ENCODE measurements around the gene SPATA25. TPM values are rescaled to one million over a fixed set of nuclear protein-coding genes. Genes with fewer than 3 reads are reported as not detected.

SPATA25 gene
- total RNA-seq, 4 donors from 2014 or later = 2.6 to 16.2 (median 6.0) TPM

GRCh38 chr20:45873409-45874103, 13.9 kb downstream of the SPATA25 start:
- no peaks in the 10 kb centered on the region for H3K9me3 ChIP-seq
- DNase-seq = no peak
- H3K27ac ChIP-seq = no peak overlapping the region
- H3K4me3 ChIP-seq = no peak overlapping the region
- intact Hi-C loops (cut with DNase I; ENCODE audit: low total_unique reads) = no loop called here
- H3K36me3 ChIP-seq = no peaks in the 10 kb centered on the region
- H3K27me3 ChIP-seq = no peaks in the 10 kb centered on the region
- no peaks in the 10 kb centered on the region for H3K4me1 ChIP-seq
- TF ChIP-seq, protein P1, sequence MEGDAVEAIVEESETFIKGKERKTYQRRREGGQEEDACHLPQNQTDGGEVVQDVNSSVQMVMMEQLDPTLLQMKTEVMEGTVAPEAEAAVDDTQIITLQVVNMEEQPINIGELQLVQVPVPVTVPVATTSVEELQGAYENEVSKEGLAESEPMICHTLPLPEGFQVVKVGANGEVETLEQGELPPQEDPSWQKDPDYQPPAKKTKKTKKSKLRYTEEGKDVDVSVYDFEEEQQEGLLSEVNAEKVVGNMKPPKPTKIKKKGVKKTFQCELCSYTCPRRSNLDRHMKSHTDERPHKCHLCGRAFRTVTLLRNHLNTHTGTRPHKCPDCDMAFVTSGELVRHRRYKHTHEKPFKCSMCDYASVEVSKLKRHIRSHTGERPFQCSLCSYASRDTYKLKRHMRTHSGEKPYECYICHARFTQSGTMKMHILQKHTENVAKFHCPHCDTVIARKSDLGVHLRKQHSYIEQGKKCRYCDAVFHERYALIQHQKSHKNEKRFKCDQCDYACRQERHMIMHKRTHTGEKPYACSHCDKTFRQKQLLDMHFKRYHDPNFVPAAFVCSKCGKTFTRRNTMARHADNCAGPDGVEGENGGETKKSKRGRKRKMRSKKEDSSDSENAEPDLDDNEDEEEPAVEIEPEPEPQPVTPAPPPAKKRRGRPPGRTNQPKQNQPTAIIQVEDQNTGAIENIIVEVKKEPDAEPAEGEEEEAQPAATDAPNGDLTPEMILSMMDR (IDR thresholded peaks at IDR 0.05) = no peak
- TF ChIP-seq POLR2A (IDR thresholded peaks at IDR 0.05) = no peak

DNA sequence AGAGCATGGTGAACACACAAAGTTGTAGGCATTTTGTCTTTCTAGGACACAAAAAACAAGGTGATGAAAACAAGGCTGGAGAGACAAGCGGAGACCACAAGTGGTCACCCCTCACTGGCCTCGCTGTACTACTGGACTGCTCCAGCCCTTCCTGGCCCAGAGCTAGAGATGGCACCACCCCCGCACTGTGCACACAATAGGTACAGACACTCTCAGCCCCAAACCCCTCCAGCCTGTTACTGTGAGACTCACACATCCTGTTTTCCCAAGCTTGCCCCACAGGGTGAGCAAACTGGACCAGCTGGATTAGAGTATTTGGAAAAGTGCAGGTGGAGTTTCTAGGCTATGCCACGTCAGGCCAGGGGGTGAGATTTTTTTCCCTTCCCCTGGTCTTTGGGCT, 14.8 kb downstream of the SPATA25 start:
- H3K27ac ChIP-seq = no peak overlapping the region
- DNase-seq = no peak
- TF ChIP-seq, protein P1 (IDR thresholded peaks at IDR 0.05) = no peak

DNA sequence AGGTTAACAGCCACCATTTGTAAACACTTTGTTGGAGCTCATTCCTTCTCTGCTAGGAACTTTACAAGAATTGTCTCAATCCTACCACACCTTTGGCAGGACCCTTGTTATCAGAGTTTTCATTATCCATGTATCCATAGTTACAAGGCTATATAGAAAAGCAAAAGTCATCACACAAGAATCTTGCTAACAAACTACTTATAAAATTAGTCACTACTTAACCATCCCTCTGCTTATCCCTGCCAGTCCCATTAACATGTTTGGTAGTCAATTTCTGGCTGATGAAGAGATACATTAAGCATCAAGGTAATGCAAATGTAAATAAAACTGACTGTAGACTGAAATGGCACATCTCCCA, 19.6 kb downstream of the SPATA25 start:
- no peak overlapping the region for H3K4me3 ChIP-seq
- intact Hi-C loops (cut with DNase I; ENCODE audit: low total_unique reads) = no loop called here
- TF ChIP-seq POLR2A (IDR thresholded peaks at IDR 0.05) = no peak
- TF ChIP-seq, protein P1 (IDR thresholded peaks at IDR 0.05) = no peak
- H3K27me3 ChIP-seq = no peaks in the 10 kb centered on the region
- H3K27ac ChIP-seq = no peak overlapping the region
- H3K4me1 ChIP-seq = no peaks in the 10 kb centered on the region
- no peak for DNase-seq
- H3K9me3 ChIP-seq = no peaks in the 10 kb centered on the region
- no peaks in the 10 kb centered on the region for H3K36me3 ChIP-seq

More for the DNA sequence above, 14.8 kb downstream of the SPATA25 start:
- H3K27me3 ChIP-seq = no peaks in the 10 kb centered on the region
- H3K36me3 ChIP-seq = no peaks in the 10 kb centered on the region
- H3K9me3 ChIP-seq = no peaks in the 10 kb centered on the region
- H3K4me3 ChIP-seq = no peak overlapping the region
- H3K4me1 ChIP-seq = no peaks in the 10 kb centered on the region
- intact Hi-C loops (cut with DNase I; ENCODE audit: low total_unique reads) = no loop called here

GRCh38 chr20:45867136-45867818, 20.1 kb downstream of the SPATA25 start:
- H3K27me3 ChIP-seq = no peaks in the 10 kb centered on the region
- H3K9me3 ChIP-seq = no peaks in the 10 kb centered on the region
- intact Hi-C loops (cut with DNase I; ENCODE audit: low total_unique reads) = no loop called here
- H3K4me1 ChIP-seq = no peaks in the 10 kb centered on the region
- H3K4me3 ChIP-seq = no peak overlapping the region
- TF ChIP-seq POLR2A (IDR thresholded peaks at IDR 0.05) = no peak
- TF ChIP-seq, protein P1 (IDR thresholded peaks at IDR 0.05) = no peak
- H3K27ac ChIP-seq = no peak overlapping the region
- no peaks in the 10 kb centered on the region for H3K36me3 ChIP-seq
- DNase-seq = no peak

DNA sequence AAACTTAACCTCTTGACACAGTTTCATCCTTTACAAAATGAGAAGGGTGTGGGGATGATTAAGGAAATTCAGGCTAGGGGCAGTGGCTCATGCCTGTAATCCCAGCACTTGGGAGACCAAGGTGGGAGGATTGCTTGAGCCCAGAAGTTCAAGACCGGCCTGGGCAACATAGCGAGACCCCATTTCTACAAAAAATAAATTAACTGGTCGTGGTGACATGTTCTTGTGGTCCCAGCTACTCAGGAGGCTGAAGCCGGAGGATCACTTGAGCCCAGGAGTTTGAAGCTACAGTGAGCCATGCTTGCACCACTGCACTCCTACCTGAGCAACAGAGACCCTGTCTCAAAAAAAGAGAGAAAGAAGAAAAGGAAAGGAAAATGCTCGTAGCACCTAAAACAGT, 21.0 kb downstream of the SPATA25 start:
- Histone ChIP-seq H3K27ac (no peak overlapping the region), H3K4me3 (no peak overlapping the region), H3K4me1 (no peaks in the 10 kb centered on the region), H3K36me3 (no peaks in the 10 kb centered on the region), H3K9me3 (no peaks in the 10 kb centered on the region), H3K27me3 (no peaks in the 10 kb centered on the region)
- intact Hi-C loops (cut with DNase I; ENCODE audit: low total_unique reads) = no loop called here
- no peak for DNase-seq
- TF ChIP-seq, protein P1 (IDR thresholded peaks at IDR 0.05) = no peak
- TF ChIP-seq POLR2A (IDR thresholded peaks at IDR 0.05) = no peak

Data from uterus (tissue), 4 donors.